OCI-LY1 (cell line): ENCODE results near the gene ANKRD33B.

ENCODE experiments used
- H2AFZ ChIP-seq: fragments of 200-600 bp; sonication (generic), shearing (Covaris generic); 2 replicates; pipeline ENCODE4 v1.6.0; 2014; ENCODE audit warnings: antibody characterized with exemption, mild to moderate bottlenecking, low read length
- H3F3A ChIP-seq: fragments of 200-600 bp; sonication (generic), shearing (Covaris generic); 2 replicates; pipeline ENCODE4 v1.6.0; 2014; ENCODE audit warnings: mild to moderate bottlenecking, antibody characterized with exemption, low read length, moderate library complexity; ENCODE audit not compliant: insufficient read depth
- H3K27ac ChIP-seq: fragments of 200-600 bp; sonication (generic); 2 replicates; pipeline ENCODE4 v1.5.1; 2014; ENCODE audit warnings: low read length, mixed run types, mild to moderate bottlenecking, low read depth; ENCODE audit not compliant: poor library complexity, severe bottlenecking
- H3K27me3 ChIP-seq: fragments of 200-600 bp; sonication (generic); 2 replicates; pipeline ENCODE4 v1.6.0; 2014; ENCODE audit warnings: antibody characterized with exemption, mild to moderate bottlenecking, low read length, moderate library complexity; ENCODE audit not compliant: insufficient read depth
- H3K36me3 ChIP-seq: fragments of 200-600 bp; sonication (generic); 2 replicates; pipeline ENCODE4 v1.6.1; 2014; ENCODE audit warnings: mild to moderate bottlenecking, antibody characterized with exemption, low read length, moderate library complexity, mixed read lengths; ENCODE audit not compliant: insufficient read depth
- H3K4me1 ChIP-seq: fragments of 200-600 bp; sonication (generic); 2 replicates; pipeline ENCODE4 v1.5.1; 2014; ENCODE audit warnings: mild to moderate bottlenecking, low read length, moderate library complexity; ENCODE audit not compliant: insufficient read depth, severe bottlenecking
- H3K4me2 ChIP-seq: fragments of 200-600 bp; sonication (generic), shearing (Covaris generic); 2 replicates; pipeline ENCODE4 v1.6.1; 2014; ENCODE audit warnings: low read length
- H3K4me3 ChIP-seq: fragments of 200-600 bp; sonication (generic); 2 replicates; pipeline ENCODE4 v1.5.1; 2014; ENCODE audit warnings: low read length, low read depth, mild to moderate bottlenecking, mixed read lengths; ENCODE audit not compliant: poor library complexity, severe bottlenecking
- H3K79me2 ChIP-seq: fragments of 200-600 bp; shearing (Covaris generic); 2 replicates; pipeline ENCODE4 v1.6.1; 2016; ENCODE audit warnings: mixed run types, low read length, mixed read lengths; ENCODE audit not compliant: insufficient read depth
- H3K9ac ChIP-seq: fragments of 200-600 bp; sonication (generic), shearing (Covaris generic); 2 replicates; pipeline ENCODE4 v1.6.1; 2014; ENCODE audit warnings: mild to moderate bottlenecking, low read length, mixed read lengths
- H3K9me2 ChIP-seq: fragments of 200-600 bp; sonication (generic), shearing (Covaris generic); 2 replicates; pipeline ENCODE4 v1.6.1; 2014; ENCODE audit warnings: low read depth, mild to moderate bottlenecking, low read length, mixed read lengths
- H3K9me3 ChIP-seq: fragments of 200-600 bp; shearing (Covaris generic); 2 replicates; pipeline ENCODE4 v1.6.1; 2014; ENCODE audit warnings: low read length, mixed read lengths
- H4K20me1 ChIP-seq: fragments of 200-600 bp; sonication (generic), shearing (Covaris generic); 2 replicates; pipeline ENCODE4 v1.6.0; 2016; ENCODE audit warnings: mild to moderate bottlenecking, low read length; ENCODE audit not compliant: insufficient read depth
- CTCF ChIP-seq: fragments of 200-600 bp; sonication (generic), shearing (Covaris generic); IDR thresholded peaks from 2 replicates; pipeline ENCODE4 v1.5.1; 2017; ENCODE audit warnings: mild to moderate bottlenecking, antibody characterized with exemption, low read length, moderate library complexity, mixed read lengths
- EZH2 ChIP-seq: fragments of 200-600 bp; sonication (generic), shearing (Covaris generic); IDR thresholded peaks from 2 replicates; pipeline ENCODE4 v1.8.0; 2017; ENCODE audit warnings: borderline replicate concordance, mixed run types, mild to moderate bottlenecking, antibody characterized with exemption, low read length, moderate library complexity, mixed read lengths

The ANKRD33B gene

GRCh38 chr5:10556893-10557746, 6.8 kb upstream of the ANKRD33B start:
- no peaks in the 10 kb centered on the region for H3K9me2 ChIP-seq
- no peak overlapping the region for H3K4me3 ChIP-seq
- no peak overlapping the region for H3K4me2 ChIP-seq
- no peak overlapping the region for H3K27ac ChIP-seq
- H3K9ac ChIP-seq = no peak overlapping the region
- H4K20me1 ChIP-seq = no peaks in the 10 kb centered on the region
- no peaks in the 10 kb centered on the region for H3K4me1 ChIP-seq
- H3F3A ChIP-seq = no peaks in the 10 kb centered on the region
- H3K36me3 ChIP-seq = no peaks in the 10 kb centered on the region
- H3K9me3 ChIP-seq = no peaks in the 10 kb centered on the region
- H3K79me2 ChIP-seq = no peaks in the 10 kb centered on the region
- H3K27me3 ChIP-seq = no peaks in the 10 kb centered on the region
- TF ChIP-seq CTCF (no peak), EZH2 (no peak)
- H2AFZ ChIP-seq = no peak overlapping the region

GRCh38 chr5:10559151-10559550, 4.7 kb upstream of the ANKRD33B start:
- no peak overlapping the region for H2AFZ ChIP-seq
- H4K20me1 ChIP-seq = no peaks in the 10 kb centered on the region
- TF ChIP-seq CTCF (no peak), EZH2 (no peak)
- no peaks in the 10 kb centered on the region for H3K36me3 ChIP-seq
- no peaks in the 10 kb centered on the region for H3K9me3 ChIP-seq
- peaks cover 12% of the 10 kb centered on the region for H3K4me1 ChIP-seq
- no peak overlapping the region for H3K9ac ChIP-seq
- H3K27ac ChIP-seq = no peak overlapping the region
- H3K79me2 ChIP-seq = no peaks in the 10 kb centered on the region
- H3F3A ChIP-seq = no peaks in the 10 kb centered on the region
- no peaks in the 10 kb centered on the region for H3K9me2 ChIP-seq
- no peak overlapping the region for H3K4me3 ChIP-seq
- peaks cover 5% of the 10 kb centered on the region; the same call in 1 of the 2 replicates for H3K27me3 ChIP-seq
- H3K4me2 ChIP-seq = no peak overlapping the region

- Histone ChIP-seq H3K27me3 (peaks cover 5% of the 10 kb centered on the region; the same call in 1 of the 2 replicates), H3K9me3 (no peaks in the 10 kb centered on the region), H2AFZ (no peak overlapping the region), H3K27ac (no peak overlapping the region), H3K9me2 (no peaks in the 10 kb centered on the region), H4K20me1 (no peaks in the 10 kb centered on the region), H3K36me3 (no peaks in the 10 kb centered on the region), H3F3A (no peaks in the 10 kb centered on the region), H3K4me1 (peaks cover 12% of the 10 kb centered on the region), H3K4me2 (no peak overlapping the region), H3K9ac (no peak overlapping the region), H3K79me2 (no peaks in the 10 kb centered on the region), H3K4me3 (no peak overlapping the region)
- TF ChIP-seq EZH2 (no peak), CTCF (no peak)
Measured at GRCh38 chr5:10559871-10560270, 4.0 kb upstream of the ANKRD33B start.
